Brain microvascular endothelial cell (primary cell): ENCODE results near the gene PAPPA2.

ENCODE experiments used
- DNase-seq: peaks from one replicate; pipeline ENCODE4 v3.0.0-alpha.2; 2020
- H3K27ac ChIP-seq: fragments of 250-450 bp; sonication (Bioruptor Pico); 2 replicates; pipeline ENCODE4 v1.5.1; 2020; ENCODE audit warnings: mild to moderate bottlenecking, moderate library complexity
- H3K27me3 ChIP-seq: fragments of 250-450 bp; sonication (Bioruptor Pico); replicated peaks from 2 replicates; pipeline ENCODE4 v1.5.1; 2020; ENCODE audit warnings: mild to moderate bottlenecking
- H3K36me3 ChIP-seq: fragments of 250-450 bp; sonication (Bioruptor Pico); replicated peaks from 2 replicates; pipeline ENCODE4 v1.5.1; 2020; ENCODE audit warnings: mild to moderate bottlenecking
- H3K4me3 ChIP-seq: 2 replicates; pipeline ENCODE4 v1.5.1; 2011; ENCODE audit warnings: low read depth, mild to moderate bottlenecking, control low read depth, low read length, moderate library complexity
- CTCF ChIP-seq: IDR thresholded peaks from 2 replicates; pipeline ENCODE4 v1.5.1; 2011; ENCODE audit warnings: low read depth, mild to moderate bottlenecking, moderate library complexity, low read length, control low read depth, inconsistent platforms; ENCODE audit errors: missing control alignments
- in situ Hi-C: cut with HindIII; loops from 2 replicates; pipeline ENCODE4 v1.10.0; 2017; ENCODE audit warnings: low sequenced_read_pairs, low pct_ligation_motif_present

The PAPPA2 gene

DNA sequence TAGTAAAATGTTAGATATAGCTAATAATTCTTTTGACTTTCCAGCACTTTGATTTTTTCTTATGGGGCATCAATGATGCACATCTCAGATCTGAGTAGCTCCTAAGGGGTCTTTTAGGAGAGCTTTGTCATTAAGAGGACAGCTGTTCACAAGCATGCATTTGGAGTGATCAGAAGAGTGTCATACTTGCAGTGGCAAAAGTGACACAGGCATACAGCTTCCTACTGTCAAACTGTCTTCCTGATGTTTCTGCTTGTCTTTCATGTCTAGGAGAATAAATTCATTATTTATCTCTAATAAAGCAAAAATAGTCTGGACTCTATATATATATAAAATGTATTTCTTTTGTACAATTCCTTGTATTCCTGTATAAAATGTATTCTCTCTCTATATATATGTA lies 273.0 kb downstream of the PAPPA2 start:
- in situ Hi-C loops = no loop called here

GRCh38 chr1:176741181-176741580 lies 278.2 kb downstream of the PAPPA2 start:
- no peak overlapping the region for H3K4me3 ChIP-seq
- no peaks in the 10 kb centered on the region for H3K27me3 ChIP-seq
- TF ChIP-seq CTCF = no peak
- no peak overlapping the region for H3K27ac ChIP-seq
- no peak for DNase-seq
- in situ Hi-C loops = no loop called here
- no peaks in the 10 kb centered on the region for H3K36me3 ChIP-seq

More for the DNA sequence above, 273.0 kb downstream of the PAPPA2 start:
- no peak for TF ChIP-seq CTCF
- no peak overlapping the region for H3K4me3 ChIP-seq
- H3K27ac ChIP-seq = no peak overlapping the region
- DNase-seq = no peak
- H3K27me3 ChIP-seq = no peaks in the 10 kb centered on the region
- no peaks in the 10 kb centered on the region for H3K36me3 ChIP-seq

- Histone ChIP-seq H3K36me3 (no peaks in the 10 kb centered on the region), H3K27ac (no peak overlapping the region)
- in situ Hi-C loops = no loop called here
These were observed 279.3 kb downstream of the PAPPA2 start for GRCh38 chr1:176742322-176742721.

DNA sequence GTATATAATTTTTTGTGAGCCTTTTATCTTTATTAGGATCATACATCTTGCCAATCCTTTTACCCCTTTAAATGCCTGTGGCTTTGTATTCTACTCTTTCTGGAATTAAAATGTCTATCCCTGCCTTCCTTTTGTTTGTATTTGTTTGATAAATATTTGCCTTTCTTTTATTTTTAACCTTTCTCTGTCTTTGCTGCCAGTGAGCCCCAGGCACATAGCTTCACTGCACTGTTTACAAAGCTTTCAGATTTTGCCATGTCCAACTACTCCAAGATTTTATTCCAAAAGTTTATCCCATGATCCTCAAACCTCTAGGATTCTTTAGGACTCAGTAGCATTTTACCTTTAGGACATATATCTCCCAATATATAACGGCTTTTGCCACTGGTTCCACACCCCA lies 281.2 kb downstream of the PAPPA2 start:
- DNase-seq = no peak
- no peak overlapping the region for H3K27ac ChIP-seq
- no peaks in the 10 kb centered on the region for H3K27me3 ChIP-seq
- H3K4me3 ChIP-seq = no peak overlapping the region
- no peak for TF ChIP-seq CTCF
- in situ Hi-C loops = no loop called here
- no peaks in the 10 kb centered on the region for H3K36me3 ChIP-seq

More at GRCh38 chr1:176742322-176742721, 279.3 kb downstream of the PAPPA2 start:
- no peak overlapping the region for H3K4me3 ChIP-seq
- DNase-seq = no peak
- TF ChIP-seq CTCF = no peak
- no peaks in the 10 kb centered on the region for H3K27me3 ChIP-seq

DNA sequence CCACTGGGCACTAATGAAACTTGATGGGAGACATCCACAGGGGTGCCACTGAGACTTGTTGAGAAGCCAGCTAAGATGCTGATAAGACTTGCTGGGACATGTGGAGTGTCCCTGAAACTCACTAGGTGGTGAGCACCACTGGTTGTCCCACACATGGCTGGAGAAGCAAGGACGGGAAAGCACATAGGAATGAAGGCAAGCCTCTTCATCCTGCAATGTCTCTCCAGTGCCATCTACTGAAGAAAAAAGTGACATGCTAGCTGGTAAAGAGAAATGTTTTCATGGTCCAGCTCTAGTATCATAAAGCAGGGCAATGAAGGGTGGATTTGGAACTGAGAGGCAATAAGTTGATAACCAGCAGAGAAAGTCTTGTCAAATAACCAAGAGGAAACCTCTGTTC lies 283.0 kb downstream of the PAPPA2 start:
- TF ChIP-seq CTCF = no peak
- in situ Hi-C loops = no loop called here
- H3K27ac ChIP-seq = no peak overlapping the region
- H3K36me3 ChIP-seq = no peaks in the 10 kb centered on the region
- no peak for DNase-seq
- no peak overlapping the region for H3K4me3 ChIP-seq
- H3K27me3 ChIP-seq = no peaks in the 10 kb centered on the region

DNA sequence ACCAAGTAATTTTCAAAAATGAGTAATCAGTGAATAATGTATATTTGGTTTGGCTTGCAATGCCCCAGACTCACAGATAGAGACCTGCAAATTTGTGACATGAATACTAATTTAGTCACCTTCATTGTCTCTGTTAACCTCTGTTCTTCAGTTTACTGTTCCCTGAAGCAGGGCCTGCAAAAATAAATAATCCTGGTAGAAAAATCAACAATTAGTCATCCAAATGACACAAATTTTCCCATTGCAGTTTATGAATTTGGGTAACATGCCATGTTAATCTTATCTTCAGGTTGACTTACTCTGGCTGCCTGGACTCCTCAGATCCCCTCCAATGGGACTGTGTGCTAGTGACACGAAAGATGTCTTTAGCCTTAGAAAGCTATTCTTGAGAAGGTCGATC lies 289.5 kb downstream of the PAPPA2 start:
- no peaks in the 10 kb centered on the region for H3K27me3 ChIP-seq
- DNase-seq = no peak
- H3K27ac ChIP-seq = no peak overlapping the region
- in situ Hi-C loops = no loop called here
- no peak for TF ChIP-seq CTCF
- H3K36me3 ChIP-seq = no peaks in the 10 kb centered on the region
- no peak overlapping the region for H3K4me3 ChIP-seq
